Measurements from ENCODE around the gene REN. TPM values are rescaled to one million over a fixed set of nuclear protein-coding genes. Genes with fewer than 3 reads are reported as not detected.

REN gene
- total and polyA plus RNA-seq, 9 of the 15 experiments (the other 6 are each of a cell fraction or from before 2014, with no cell fraction given): 1.7 to 9.9 (median 3.1) TPM

GRCh38 chr1:204199579-204199978 is 33.4 kb upstream of the REN start:
- Histone ChIP-seq H3K4me1 (replicated peaks in 1 of 2; ENCODE audit: control insufficient read depth in 2 of 2, insufficient read depth in 2 of 2, low read length in 2 of 2) (no peaks in the 10 kb centered on the region), H3K9me1 (ENCODE audit: control insufficient read depth, insufficient read depth, low read length) (no peaks in the 10 kb centered on the region), H3K9ac (ENCODE audit: insufficient read depth in 1 of 2, low read depth in 2 of 2, low read length in 2 of 2) (no peak overlapping the region), H4K20me1 (replicated peaks; ENCODE audit: control insufficient read depth, insufficient read depth, low read length) (no peaks in the 10 kb centered on the region), H3K4me3 (no peak overlapping the region), H3K27ac (ENCODE audit: extremely low read depth, low read depth, low read length) (no peak overlapping the region), H3K36me3 (ENCODE audit: control insufficient read depth, insufficient read depth, low read length) (no peaks in the 10 kb centered on the region), H3K27me3 (ENCODE audit: control insufficient read depth in 2 of 2, insufficient read depth in 2 of 2, low read length in 2 of 2) (peaks cover 18 to 77% of the 10 kb centered on the region in 2 experiments; a peak in 4 of 5 replicates), H3K9me3 (replicated peaks; ENCODE audit: control insufficient read depth, insufficient read depth, low read depth, low read length) (no peaks in the 10 kb centered on the region; the same call in 1 of the 2 replicates), H3K79me2 (ENCODE audit: control insufficient read depth, insufficient read depth, low read length) (no peaks in the 10 kb centered on the region), H3K4me2 (ENCODE audit: insufficient read depth, low read length) (no peak overlapping the region), H2AFZ (ENCODE audit: low read depth, low read length) (no peak overlapping the region)
- DNase-seq (ENCODE audit: extremely low read depth in 1 of 4, low spot score in 3 of 4): no peak
- 3% methylated on average over 9 of the region's 9 CpGs for WGBS (ENCODE audit: insufficient coverage, low coverage, missing lambda C conversion rate)
- intact Hi-C loops (cut with micrococcal nuclease) (no loop called here), in situ Hi-C loops (cut with MboI) (no loop called here)
- no TSS peak for BruUV-seq (replicated peaks)
- ChIA-PET CTCF (ENCODE audit: low intra/inter-chr PET ratio) (no interaction called here), POLR2A (no interaction called here)
- FAIRE-seq: no peak
- no peak for ATAC-seq
- TF ChIP-seq, protein P1, sequence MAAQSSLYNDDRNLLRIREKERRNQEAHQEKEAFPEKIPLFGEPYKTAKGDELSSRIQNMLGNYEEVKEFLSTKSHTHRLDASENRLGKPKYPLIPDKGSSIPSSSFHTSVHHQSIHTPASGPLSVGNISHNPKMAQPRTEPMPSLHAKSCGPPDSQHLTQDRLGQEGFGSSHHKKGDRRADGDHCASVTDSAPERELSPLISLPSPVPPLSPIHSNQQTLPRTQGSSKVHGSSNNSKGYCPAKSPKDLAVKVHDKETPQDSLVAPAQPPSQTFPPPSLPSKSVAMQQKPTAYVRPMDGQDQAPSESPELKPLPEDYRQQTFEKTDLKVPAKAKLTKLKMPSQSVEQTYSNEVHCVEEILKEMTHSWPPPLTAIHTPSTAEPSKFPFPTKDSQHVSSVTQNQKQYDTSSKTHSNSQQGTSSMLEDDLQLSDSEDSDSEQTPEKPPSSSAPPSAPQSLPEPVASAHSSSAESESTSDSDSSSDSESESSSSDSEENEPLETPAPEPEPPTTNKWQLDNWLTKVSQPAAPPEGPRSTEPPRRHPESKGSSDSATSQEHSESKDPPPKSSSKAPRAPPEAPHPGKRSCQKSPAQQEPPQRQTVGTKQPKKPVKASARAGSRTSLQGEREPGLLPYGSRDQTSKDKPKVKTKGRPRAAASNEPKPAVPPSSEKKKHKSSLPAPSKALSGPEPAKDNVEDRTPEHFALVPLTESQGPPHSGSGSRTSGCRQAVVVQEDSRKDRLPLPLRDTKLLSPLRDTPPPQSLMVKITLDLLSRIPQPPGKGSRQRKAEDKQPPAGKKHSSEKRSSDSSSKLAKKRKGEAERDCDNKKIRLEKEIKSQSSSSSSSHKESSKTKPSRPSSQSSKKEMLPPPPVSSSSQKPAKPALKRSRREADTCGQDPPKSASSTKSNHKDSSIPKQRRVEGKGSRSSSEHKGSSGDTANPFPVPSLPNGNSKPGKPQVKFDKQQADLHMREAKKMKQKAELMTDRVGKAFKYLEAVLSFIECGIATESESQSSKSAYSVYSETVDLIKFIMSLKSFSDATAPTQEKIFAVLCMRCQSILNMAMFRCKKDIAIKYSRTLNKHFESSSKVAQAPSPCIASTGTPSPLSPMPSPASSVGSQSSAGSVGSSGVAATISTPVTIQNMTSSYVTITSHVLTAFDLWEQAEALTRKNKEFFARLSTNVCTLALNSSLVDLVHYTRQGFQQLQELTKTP (IDR thresholded peaks at IDR 0.05; ENCODE audit: low read depth in 1 of 2, partially characterized antibody in 2 of 2): no peak
- TF ChIP-seq ZFP1 (CRISPR knock-in tag; IDR thresholded peaks at IDR 0.05) (no peak), LEF1 (IDR thresholded peaks at IDR 0.05) (no peak), OTX1 (CRISPR knock-in tag; IDR thresholded peaks at IDR 0.05) (no peak), TOE1 (IDR thresholded peaks at IDR 0.05; ENCODE audit: borderline replicate concordance) (no peak), TOE1 (CRISPR knock-in tag; IDR thresholded peaks at IDR 0.05; ENCODE audit: borderline replicate concordance, low read depth) (no peak), ELK3 (CRISPR knock-in tag; IDR thresholded peaks at IDR 0.05) (no peak), CREB3 (tag; conservative IDR thresholded peaks at IDR 0.05; ENCODE audit: low read depth) (no peak), TRIM24 (IDR thresholded peaks at IDR 0.05) (no peak), ZNF668 (CRISPR knock-in tag; IDR thresholded peaks at IDR 0.05) (no peak)

Measured in K562 (cell line).